ENCODE measurements around the gene TSN. TPM values are rescaled to one million over a fixed set of nuclear protein-coding genes. Genes with fewer than 3 reads are reported as not detected.

TSN gene
- polyA plus RNA-seq, 1 donor from 2014 or later, result 171 TPM

DNA sequence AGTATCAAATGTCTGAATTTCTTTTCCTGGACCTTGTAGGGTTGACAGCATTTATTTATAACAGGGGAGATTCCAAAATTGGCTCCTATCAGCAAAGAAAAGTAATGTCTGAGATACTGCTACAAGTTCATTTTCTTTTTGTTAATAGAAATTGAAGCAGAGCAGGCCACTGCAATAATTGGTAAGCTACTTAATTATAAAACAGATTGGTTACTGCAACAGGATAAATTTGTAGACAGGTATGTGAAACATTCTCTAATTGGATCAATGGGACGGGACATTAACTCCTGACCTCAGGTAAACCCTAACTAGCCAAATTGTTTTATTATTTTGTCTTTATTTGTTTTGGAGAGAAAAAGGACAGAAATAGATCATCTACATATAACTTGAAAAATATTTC lies 39.3 kb upstream of the TSN start:
- Histone ChIP-seq H3K4me2 (ENCODE audit: low read length) (no peak overlapping the region), H3K27ac (ENCODE audit: low read length) (no peak overlapping the region), H3K27me3 (ENCODE audit: insufficient read depth, low read depth, low read length) (no peaks in the 10 kb centered on the region), H3F3A (ENCODE audit: insufficient read depth, low read length, poor library complexity, severe bottlenecking) (no peaks in the 10 kb centered on the region), H3K9me2 (ENCODE audit: insufficient read depth, low read length) (no peaks in the 10 kb centered on the region), H2AFZ (ENCODE audit: low read depth, low read length) (no peak overlapping the region), H3K9me3 (ENCODE audit: low read length) (no peaks in the 10 kb centered on the region), H3K36me3 (ENCODE audit: insufficient read depth, low read length) (no peaks in the 10 kb centered on the region), H3K4me3 (ENCODE audit: low read length) (no peak overlapping the region), H3K79me2 (replicated peaks; ENCODE audit: insufficient read depth, low read length) (no peaks in the 10 kb centered on the region), H3K9ac (ENCODE audit: low read length) (no peak overlapping the region), H4K20me1 (ENCODE audit: insufficient read depth) (no peaks in the 10 kb centered on the region)
- TF ChIP-seq RAD21 (conservative IDR thresholded peaks at IDR 0.05), result no peak

GRCh38 chr2:121717529-121717928 lies 37.9 kb upstream of the TSN start:
- Histone ChIP-seq H3K36me3 (ENCODE audit: insufficient read depth, low read length) (no peaks in the 10 kb centered on the region), H3K27me3 (ENCODE audit: insufficient read depth, low read depth, low read length) (no peaks in the 10 kb centered on the region), H3K9me2 (ENCODE audit: insufficient read depth, low read length) (no peaks in the 10 kb centered on the region), H3K79me2 (replicated peaks; ENCODE audit: insufficient read depth, low read length) (no peaks in the 10 kb centered on the region), H3F3A (ENCODE audit: insufficient read depth, low read length, poor library complexity, severe bottlenecking) (no peaks in the 10 kb centered on the region), H4K20me1 (ENCODE audit: insufficient read depth) (no peaks in the 10 kb centered on the region), H2AFZ (ENCODE audit: low read depth, low read length) (no peak overlapping the region), H3K4me2 (ENCODE audit: low read length) (no peak overlapping the region), H3K9me3 (ENCODE audit: low read length) (no peaks in the 10 kb centered on the region), H3K9ac (ENCODE audit: low read length) (no peak overlapping the region), H3K27ac (ENCODE audit: low read length) (no peak overlapping the region), H3K4me3 (ENCODE audit: low read length) (no peak overlapping the region)
- no peak for TF ChIP-seq POLR2AphosphoS5 (IDR thresholded peaks at IDR 0.05)
- no peak for TF ChIP-seq SMC3 (conservative IDR thresholded peaks at IDR 0.05; ENCODE audit: poor library complexity)
- TF ChIP-seq TAF1 (IDR thresholded peaks at IDR 0.05; ENCODE audit: low read depth), result no peak
- no peak for TF ChIP-seq MXI1 (conservative IDR thresholded peaks at IDR 0.05; ENCODE audit: poor library complexity, severe bottlenecking)
- TF ChIP-seq, protein P1, sequence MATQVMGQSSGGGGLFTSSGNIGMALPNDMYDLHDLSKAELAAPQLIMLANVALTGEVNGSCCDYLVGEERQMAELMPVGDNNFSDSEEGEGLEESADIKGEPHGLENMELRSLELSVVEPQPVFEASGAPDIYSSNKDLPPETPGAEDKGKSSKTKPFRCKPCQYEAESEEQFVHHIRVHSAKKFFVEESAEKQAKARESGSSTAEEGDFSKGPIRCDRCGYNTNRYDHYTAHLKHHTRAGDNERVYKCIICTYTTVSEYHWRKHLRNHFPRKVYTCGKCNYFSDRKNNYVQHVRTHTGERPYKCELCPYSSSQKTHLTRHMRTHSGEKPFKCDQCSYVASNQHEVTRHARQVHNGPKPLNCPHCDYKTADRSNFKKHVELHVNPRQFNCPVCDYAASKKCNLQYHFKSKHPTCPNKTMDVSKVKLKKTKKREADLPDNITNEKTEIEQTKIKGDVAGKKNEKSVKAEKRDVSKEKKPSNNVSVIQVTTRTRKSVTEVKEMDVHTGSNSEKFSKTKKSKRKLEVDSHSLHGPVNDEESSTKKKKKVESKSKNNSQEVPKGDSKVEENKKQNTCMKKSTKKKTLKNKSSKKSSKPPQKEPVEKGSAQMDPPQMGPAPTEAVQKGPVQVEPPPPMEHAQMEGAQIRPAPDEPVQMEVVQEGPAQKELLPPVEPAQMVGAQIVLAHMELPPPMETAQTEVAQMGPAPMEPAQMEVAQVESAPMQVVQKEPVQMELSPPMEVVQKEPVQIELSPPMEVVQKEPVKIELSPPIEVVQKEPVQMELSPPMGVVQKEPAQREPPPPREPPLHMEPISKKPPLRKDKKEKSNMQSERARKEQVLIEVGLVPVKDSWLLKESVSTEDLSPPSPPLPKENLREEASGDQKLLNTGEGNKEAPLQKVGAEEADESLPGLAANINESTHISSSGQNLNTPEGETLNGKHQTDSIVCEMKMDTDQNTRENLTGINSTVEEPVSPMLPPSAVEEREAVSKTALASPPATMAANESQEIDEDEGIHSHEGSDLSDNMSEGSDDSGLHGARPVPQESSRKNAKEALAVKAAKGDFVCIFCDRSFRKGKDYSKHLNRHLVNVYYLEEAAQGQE (IDR thresholded peaks at IDR 0.05; ENCODE audit: borderline replicate concordance), result no peak
- TF ChIP-seq, protein P2, sequence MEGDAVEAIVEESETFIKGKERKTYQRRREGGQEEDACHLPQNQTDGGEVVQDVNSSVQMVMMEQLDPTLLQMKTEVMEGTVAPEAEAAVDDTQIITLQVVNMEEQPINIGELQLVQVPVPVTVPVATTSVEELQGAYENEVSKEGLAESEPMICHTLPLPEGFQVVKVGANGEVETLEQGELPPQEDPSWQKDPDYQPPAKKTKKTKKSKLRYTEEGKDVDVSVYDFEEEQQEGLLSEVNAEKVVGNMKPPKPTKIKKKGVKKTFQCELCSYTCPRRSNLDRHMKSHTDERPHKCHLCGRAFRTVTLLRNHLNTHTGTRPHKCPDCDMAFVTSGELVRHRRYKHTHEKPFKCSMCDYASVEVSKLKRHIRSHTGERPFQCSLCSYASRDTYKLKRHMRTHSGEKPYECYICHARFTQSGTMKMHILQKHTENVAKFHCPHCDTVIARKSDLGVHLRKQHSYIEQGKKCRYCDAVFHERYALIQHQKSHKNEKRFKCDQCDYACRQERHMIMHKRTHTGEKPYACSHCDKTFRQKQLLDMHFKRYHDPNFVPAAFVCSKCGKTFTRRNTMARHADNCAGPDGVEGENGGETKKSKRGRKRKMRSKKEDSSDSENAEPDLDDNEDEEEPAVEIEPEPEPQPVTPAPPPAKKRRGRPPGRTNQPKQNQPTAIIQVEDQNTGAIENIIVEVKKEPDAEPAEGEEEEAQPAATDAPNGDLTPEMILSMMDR (IDR thresholded peaks at IDR 0.05; ENCODE audit: poor library complexity, severe bottlenecking), result no peak
- TF ChIP-seq EP300 (conservative IDR thresholded peaks at IDR 0.05; ENCODE audit: poor library complexity, severe bottlenecking), result no peak
- no peak for TF ChIP-seq RAD21 (conservative IDR thresholded peaks at IDR 0.05)
- no peak for TF ChIP-seq EZH2 (IDR thresholded peaks at IDR 0.05; ENCODE audit: borderline replicate concordance, insufficient read depth, low read length, poor library complexity, severe bottlenecking)

- Histone ChIP-seq H3K9me2 (ENCODE audit: insufficient read depth, low read length) (no peaks in the 10 kb centered on the region), H4K20me1 (ENCODE audit: insufficient read depth) (no peaks in the 10 kb centered on the region), H3F3A (ENCODE audit: insufficient read depth, low read length, poor library complexity, severe bottlenecking) (no peaks in the 10 kb centered on the region), H3K9ac (ENCODE audit: low read length) (no peak overlapping the region), H3K4me3 (ENCODE audit: low read length) (no peak overlapping the region), H3K27ac (ENCODE audit: low read length) (no peak overlapping the region), H3K9me3 (ENCODE audit: low read length) (no peaks in the 10 kb centered on the region), H3K27me3 (ENCODE audit: insufficient read depth, low read depth, low read length) (no peaks in the 10 kb centered on the region), H3K36me3 (ENCODE audit: insufficient read depth, low read length) (no peaks in the 10 kb centered on the region), H2AFZ (ENCODE audit: low read depth, low read length) (no peak overlapping the region), H3K79me2 (replicated peaks; ENCODE audit: insufficient read depth, low read length) (no peaks in the 10 kb centered on the region), H3K4me2 (ENCODE audit: low read length) (no peak overlapping the region)
- TF ChIP-seq POLR2AphosphoS5 (IDR thresholded peaks at IDR 0.05) (no peak), MXI1 (conservative IDR thresholded peaks at IDR 0.05; ENCODE audit: poor library complexity, severe bottlenecking) (no peak), EZH2 (IDR thresholded peaks at IDR 0.05; ENCODE audit: borderline replicate concordance, insufficient read depth, low read length, poor library complexity, severe bottlenecking) (no peak)
Observed at GRCh38 chr2:121721926-121722325, 33.5 kb upstream of the TSN start.
